Nephron (organoid): ENCODE results near the gene FDXR.

Experiments used
- H3K27ac Mint-ChIP-seq, 3 experiments: 2 replicates each; pipeline ENCODE4 v1.8.0; 2020; ENCODE audit warnings: mixed read lengths in 3 of 3, mild to moderate bottlenecking in 2 of 3, moderate library complexity in 1 of 3
- H3K27me3 Mint-ChIP-seq: 2 replicates; pipeline ENCODE4 v1.8.0; 2021; ENCODE audit warnings: low read depth, mild to moderate bottlenecking, moderate library complexity, mixed read lengths
- H3K36me3 Mint-ChIP-seq: 2 replicates; pipeline ENCODE4 v1.8.0; 2020; ENCODE audit warnings: low read depth, mixed read lengths
- H3K4me1 Mint-ChIP-seq: 2 replicates; pipeline ENCODE4 v1.8.0; 2020; ENCODE audit warnings: mixed read lengths
- H3K4me3 Mint-ChIP-seq, 3 experiments: 2 replicates each; pipeline ENCODE4 v1.8.0; 2020; ENCODE audit warnings: mild to moderate bottlenecking in 3 of 3, mixed read lengths in 3 of 3, moderate library complexity in 2 of 3
- H3K9me3 Mint-ChIP-seq: 2 replicates; pipeline ENCODE4 v1.8.0; 2020; ENCODE audit warnings: mixed read lengths
- CTCF ChIP-seq, 3 experiments: fragments of 200-600 bp; sonication (generic); IDR thresholded peaks; one replicate each; pipeline ENCODE4 v1.5.0; 2021; ENCODE audit warnings: antibody characterized with exemption in 3 of 3; ENCODE audit not compliant: unreplicated experiment in 3 of 3

Gene FDXR

GRCh38 chr17:74900208-74900607 is 27.4 kb upstream of the FDXR start:
- Mint-ChIP-seq H3K27me3 (peaks cover 72% of the 10 kb centered on the region), H3K4me3 (no peak overlapping the region), H3K4me1 (no peaks in the 10 kb centered on the region), H3K27ac (no peak overlapping the region), H3K9me3 (no peaks in the 10 kb centered on the region), H3K36me3 (no peaks in the 10 kb centered on the region)
- TF ChIP-seq CTCF (IDR thresholded peaks at IDR 0.05; ENCODE audit: unreplicated experiment in 3 of 3): no peak

- Mint-ChIP-seq H3K36me3 (no peaks in the 10 kb centered on the region), H3K4me3 (no peak overlapping the region), H3K27ac (no peak overlapping the region), H3K9me3 (no peaks in the 10 kb centered on the region), H3K4me1 (no peaks in the 10 kb centered on the region), H3K27me3 (peaks cover 82% of the 10 kb centered on the region)
- no peak for TF ChIP-seq CTCF (IDR thresholded peaks at IDR 0.05; ENCODE audit: unreplicated experiment in 3 of 3)
Observed at GRCh38 chr17:74898376-74898946, 25.7 kb upstream of the FDXR start.

- Mint-ChIP-seq H3K4me1 (no peaks in the 10 kb centered on the region), H3K4me3 (peak overlapping the region; percentile 70 to 82 (median 70)), H3K27ac (no peak overlapping the region), H3K27me3 (peaks cover 89% of the 10 kb centered on the region), H3K9me3 (no peaks in the 10 kb centered on the region), H3K36me3 (no peaks in the 10 kb centered on the region)
- TF ChIP-seq CTCF (IDR thresholded peaks at IDR 0.05; ENCODE audit: unreplicated experiment in 3 of 3): no peak
Observed at GRCh38 chr17:74893936-74894671, 21.3 kb upstream of the FDXR start.

- TF ChIP-seq CTCF (IDR thresholded peaks at IDR 0.05; ENCODE audit: unreplicated experiment in 3 of 3): no peak
- Mint-ChIP-seq H3K27me3 (peaks cover 90% of the 10 kb centered on the region), H3K9me3 (no peaks in the 10 kb centered on the region), H3K4me1 (no peaks in the 10 kb centered on the region), H3K4me3 (peak within 1 kb of the TSS; percentile 70 to 82 (median 70)), H3K36me3 (no peaks in the 10 kb centered on the region), H3K27ac (no peak within 1 kb of the TSS)
Observed at GRCh38 chr17:74892974-74893911, 20.4 kb upstream of the FDXR start, which contains the start of gene FADS6. TSS of gene FADS6 (minus strand) at chr17:74893633. CDS start at chr17:74893595, 38 bp downstream.

GRCh38 chr17:74892013-74892841 is 19.4 kb upstream of the FDXR start:
- Mint-ChIP-seq H3K4me3 (no peak overlapping the region), H3K9me3 (no peaks in the 10 kb centered on the region), H3K4me1 (no peaks in the 10 kb centered on the region), H3K27me3 (peaks cover 83% of the 10 kb centered on the region), H3K27ac (no peak overlapping the region), H3K36me3 (no peaks in the 10 kb centered on the region)
- no peak for TF ChIP-seq CTCF (IDR thresholded peaks at IDR 0.05; ENCODE audit: unreplicated experiment in 3 of 3)
